ENCODE measurements around the gene FCHSD1.

DNA sequence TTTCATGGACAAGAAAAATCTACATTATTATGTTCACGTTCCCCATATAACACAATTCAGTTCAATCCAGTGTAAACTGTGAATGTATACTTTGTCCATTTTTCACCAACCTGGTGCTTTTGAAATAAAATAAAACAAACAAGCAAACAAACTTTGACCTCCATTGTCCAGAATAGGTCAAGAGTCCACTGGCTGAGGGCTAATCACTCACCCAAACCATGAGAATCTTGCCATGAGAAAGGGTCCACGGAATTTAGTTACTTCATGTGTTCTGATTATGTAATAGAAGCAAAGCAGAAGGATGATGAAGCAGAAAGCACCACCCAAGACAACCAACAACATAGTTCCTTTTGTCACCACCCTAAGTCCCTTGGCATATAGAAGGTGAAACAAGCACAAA, 61.1 kb downstream of the FCHSD1 start:
- TF ChIP-seq, protein P1, sequence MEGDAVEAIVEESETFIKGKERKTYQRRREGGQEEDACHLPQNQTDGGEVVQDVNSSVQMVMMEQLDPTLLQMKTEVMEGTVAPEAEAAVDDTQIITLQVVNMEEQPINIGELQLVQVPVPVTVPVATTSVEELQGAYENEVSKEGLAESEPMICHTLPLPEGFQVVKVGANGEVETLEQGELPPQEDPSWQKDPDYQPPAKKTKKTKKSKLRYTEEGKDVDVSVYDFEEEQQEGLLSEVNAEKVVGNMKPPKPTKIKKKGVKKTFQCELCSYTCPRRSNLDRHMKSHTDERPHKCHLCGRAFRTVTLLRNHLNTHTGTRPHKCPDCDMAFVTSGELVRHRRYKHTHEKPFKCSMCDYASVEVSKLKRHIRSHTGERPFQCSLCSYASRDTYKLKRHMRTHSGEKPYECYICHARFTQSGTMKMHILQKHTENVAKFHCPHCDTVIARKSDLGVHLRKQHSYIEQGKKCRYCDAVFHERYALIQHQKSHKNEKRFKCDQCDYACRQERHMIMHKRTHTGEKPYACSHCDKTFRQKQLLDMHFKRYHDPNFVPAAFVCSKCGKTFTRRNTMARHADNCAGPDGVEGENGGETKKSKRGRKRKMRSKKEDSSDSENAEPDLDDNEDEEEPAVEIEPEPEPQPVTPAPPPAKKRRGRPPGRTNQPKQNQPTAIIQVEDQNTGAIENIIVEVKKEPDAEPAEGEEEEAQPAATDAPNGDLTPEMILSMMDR (IDR thresholded peaks at IDR 0.05; ENCODE audit: poor library complexity): no peak
- no peak for TF ChIP-seq EZH2phosphoT487 (IDR thresholded peaks at IDR 0.05; ENCODE audit: low read depth, severe bottlenecking, unreplicated experiment)
